WTC11 (cell line): Measurements from ENCODE around the gene TNNT3. TPM values are rescaled to one million over a fixed set of nuclear protein-coding genes. Genes with fewer than 3 reads are reported as not detected.

Experiments
- ATAC-seq: fragments of 200-7000 bp; cut with Tn5 transposase; 2 replicates; pipeline ENCODE4 v1.10.0; 2021; ENCODE audit warnings: mild to moderate bottlenecking, moderate library complexity
- CTCF ChIA-PET: fragments of 300-600 bp; sonication (Branson Sonifier 250); formaldehyde crosslinking; loops from one replicate; lab custom pipeline; 2021; ENCODE audit warnings: antibody characterized with exemption; lab: Charles Lee
- POLR2A ChIA-PET: fragments of 350-600 bp; sonication (Branson Sonifier 250); formaldehyde crosslinking; loops from one replicate; lab custom pipeline; 2021; ENCODE audit warnings: antibody characterized with exemption; lab: Charles Lee
- DNase-seq: peaks from one replicate; pipeline ENCODE4 v3.0.0; 2021; ENCODE audit warnings: low spot score
- H3K27ac Mint-ChIP-seq: 2 replicates; pipeline ENCODE4 v1.8.0; 2021; ENCODE audit warnings: mixed read lengths
- H3K27me3 Mint-ChIP-seq: 2 replicates; pipeline ENCODE4 v1.8.0; 2021; ENCODE audit warnings: low read depth, mild to moderate bottlenecking, moderate library complexity, mixed read lengths
- H3K36me3 Mint-ChIP-seq: 2 replicates; pipeline ENCODE4 v1.8.0; 2021; ENCODE audit warnings: mixed read lengths
- H3K4me1 Mint-ChIP-seq: 2 replicates; pipeline ENCODE4 v1.8.0; 2022; ENCODE audit warnings: mixed read lengths
- H3K4me3 Mint-ChIP-seq: 2 replicates; pipeline ENCODE4 v1.8.0; 2021; ENCODE audit warnings: mild to moderate bottlenecking, moderate library complexity, mixed read lengths
- H3K9me3 Mint-ChIP-seq: 2 replicates; pipeline ENCODE4 v1.8.0; 2021; ENCODE audit warnings: mixed read lengths
- ATF2 ChIP-seq: sonication (generic); formaldehyde crosslinking; IDR thresholded peaks from 2 replicates; pipeline ENCODE4 v1.8.1; 2022; ENCODE audit warnings: low read depth, missing genetic modification reagents, borderline replicate concordance
- CDX4 ChIP-seq: fragments of 250-450 bp; sonication (Bioruptor Pico); IDR thresholded peaks from 2 replicates; pipeline ENCODE4 v1.9.0; 2021; ENCODE audit warnings: moderate library complexity, mild to moderate bottlenecking, inconsistent platforms, borderline replicate concordance
- E2F1 ChIP-seq: sonication (generic); formaldehyde crosslinking; IDR thresholded peaks from 2 replicates; pipeline ENCODE4 v1.8.0; 2022; ENCODE audit warnings: mild to moderate bottlenecking, missing genetic modification reagents
- ETV6 ChIP-seq: sonication (generic); formaldehyde crosslinking; IDR thresholded peaks from 2 replicates; pipeline ENCODE4 v1.8.1; 2022; ENCODE audit warnings: mild to moderate bottlenecking, missing genetic modification reagents
- FOXP1 ChIP-seq: sonication (generic); formaldehyde crosslinking; IDR thresholded peaks from 2 replicates; pipeline ENCODE4 v1.8.0; 2022; ENCODE audit warnings: missing genetic modification reagents, mild to moderate bottlenecking, moderate library complexity, borderline replicate concordance
- JAZF1 ChIP-seq: fragments of 250-450 bp; sonication (Bioruptor Pico); IDR thresholded peaks from 2 replicates; pipeline ENCODE4 v1.9.0; 2021; ENCODE audit warnings: moderate library complexity, mild to moderate bottlenecking, inconsistent platforms
- NFYB ChIP-seq: sonication (generic); formaldehyde crosslinking; conservative IDR thresholded peaks from 2 replicates; pipeline ENCODE4 v1.8.0; 2022; ENCODE audit warnings: low read depth, missing genetic modification reagents
- PRDM15 ChIP-seq: sonication (generic); formaldehyde crosslinking; IDR thresholded peaks from 2 replicates; pipeline ENCODE4 v1.8.0; 2022; ENCODE audit warnings: missing genetic modification reagents
- RELA ChIP-seq: sonication (generic); formaldehyde crosslinking; IDR thresholded peaks from 2 replicates; pipeline ENCODE4 v1.8.1; 2022; ENCODE audit warnings: missing genetic modification reagents, mild to moderate bottlenecking, borderline replicate concordance
- SOX15 ChIP-seq: fragments of 250-450 bp; sonication (Bioruptor Pico); IDR thresholded peaks from 2 replicates; pipeline ENCODE4 v1.9.0; 2021; ENCODE audit warnings: mild to moderate bottlenecking
- SP1 ChIP-seq: sonication (generic); formaldehyde crosslinking; conservative IDR thresholded peaks from 2 replicates; pipeline ENCODE4 v1.8.1; 2022; ENCODE audit warnings: missing genetic modification reagents
- ZNF232 ChIP-seq: sonication (generic); formaldehyde crosslinking; IDR thresholded peaks from 2 replicates; pipeline ENCODE4 v1.8.0; 2022; ENCODE audit warnings: mild to moderate bottlenecking, missing genetic modification reagents
- ZNF532 ChIP-seq: fragments of 250-450 bp; sonication (Bioruptor Pico); IDR thresholded peaks from 2 replicates; pipeline ENCODE4 v1.9.0; 2021; ENCODE audit warnings: mild to moderate bottlenecking, borderline replicate concordance
- ZSCAN18 ChIP-seq: fragments of 250-450 bp; sonication (Bioruptor Pico); IDR thresholded peaks from 2 replicates; pipeline ENCODE4 v2.1.2; 2022; ENCODE audit warnings: mild to moderate bottlenecking, moderate library complexity
- total RNA-seq: library from RNA; stranded (reverse); gene quantifications from 3 replicates; pipeline ENCODE4 v1.2.3, GENCODE V29; 2021

The TNNT3 gene
- total RNA-seq, 1 experiment from 2014 or later: not detected

- ATAC-seq (no peak), DNase-seq (no peak)
- Mint-ChIP-seq H3K36me3 (no peaks in the 10 kb centered on the region), H3K9me3 (peaks cover 13% of the 10 kb centered on the region)
- TF ChIP-seq PRDM15 (CRISPR knock-in tag): no peak
- no peak for TF ChIP-seq ZNF532 (CRISPR knock-in tag)
- TF ChIP-seq FOXP1 (CRISPR knock-in tag): no peak
- no peak for TF ChIP-seq ZNF232 (CRISPR knock-in tag)
- TF ChIP-seq SOX15 (CRISPR knock-in tag): no peak
- no peak for TF ChIP-seq SP1 (CRISPR knock-in tag)
- no peak for TF ChIP-seq ETV6 (CRISPR knock-in tag)
- no peak for TF ChIP-seq NFYB (CRISPR knock-in tag)
- no peak for TF ChIP-seq ATF2 (CRISPR knock-in tag)
- no peak for TF ChIP-seq RELA (CRISPR knock-in tag)
- TF ChIP-seq E2F1 (CRISPR knock-in tag): no peak
- no peak for TF ChIP-seq JAZF1 (CRISPR knock-in tag)
- TF ChIP-seq CDX4 (CRISPR knock-in tag): no peak
- no peak for TF ChIP-seq ZSCAN18 (CRISPR knock-in tag)
- TF ChIP-seq, all 79 proteins: peak for 0
- Mint-ChIP-seq H3K27me3 (no peaks in the 10 kb centered on the region; the same call in 1 of the 2 replicates), H3K4me1 (no peaks in the 10 kb centered on the region), H3K27ac (no peak overlapping the region), H3K4me3 (no peak overlapping the region)
- CTCF ChIA-PET: no interaction called here
- POLR2A ChIA-PET: no interaction called here
Observed at GRCh38 chr11:1915795-1916131, 3.7 kb upstream of the TNNT3 start.
